Inflammatory macrophage (primary cell): ENCODE data around the gene CLPX.
"Not testable (repeated sequence)": the region's sequence is repeated elsewhere in the genome, so short reads cannot be mapped to it uniquely, and the experiment has no call there.

Experiments used
- DNase-seq, 2 donors: peaks; one replicate each; pipeline ENCODE4 v3.0.0-alpha.2; 2020 to 2022

CLPX gene

GRCh38 chr15:65204931-65205660 lies 20.0 kb upstream of the CLPX start:
- DNase-seq, result no peak

- DNase-seq, result no peak
Measured at GRCh38 chr15:65204236-65204930, 19.2 kb upstream of the CLPX start.

- DNase-seq, result no peak
Measured at GRCh38 chr15:65201918-65202317, 16.8 kb upstream of the CLPX start.

GRCh38 chr15:65198571-65198970 lies 13.4 kb upstream of the CLPX start:
- DNase-seq, result no peak

- no peak for DNase-seq
Measured at GRCh38 chr15:65197337-65197645, 12.1 kb upstream of the CLPX start.

- peak in 1 of 2 donors; percentile 19 for DNase-seq
Measured at GRCh38 chr15:65196637-65197336, 11.6 kb upstream of the CLPX start.

- no peak for DNase-seq
Measured at GRCh38 chr15:65195548-65195923, 10.4 kb upstream of the CLPX start.

GRCh38 chr15:65194826-65195547 lies 9.8 kb upstream of the CLPX start:
- DNase-seq, result no peak

GRCh38 chr15:65192016-65192415 lies 6.9 kb upstream of the CLPX start:
- no peak for DNase-seq

GRCh38 chr15:65189102-65189740 lies 4.1 kb upstream of the CLPX start:
- peak; percentile 19 to 41 for DNase-seq

- not testable (repeated sequence) for DNase-seq
Measured at GRCh38 chr15:65188472-65188871, 3.3 kb upstream of the CLPX start.

- DNase-seq, result peak; percentile 48 to 74
Measured at GRCh38 chr15:65184305-65184867, 756 bp downstream of the CLPX start.

- DNase-seq, result no peak
Measured at GRCh38 chr15:65183865-65184159, 1.3 kb downstream of the CLPX start.

GRCh38 chr15:65182538-65182937 lies 2.6 kb downstream of the CLPX start:
- DNase-seq, result no peak

- DNase-seq, result not testable (repeated sequence)
Measured at GRCh38 chr15:65181582-65182353, 3.4 kb downstream of the CLPX start.

GRCh38 chr15:65180167-65180566 lies 5.0 kb downstream of the CLPX start:
- DNase-seq, result no peak

GRCh38 chr15:65177901-65178300 lies 7.2 kb downstream of the CLPX start:
- no peak for DNase-seq

GRCh38 chr15:65176056-65176455 lies 9.1 kb downstream of the CLPX start:
- DNase-seq, result no peak

GRCh38 chr15:65175511-65175910 lies 9.6 kb downstream of the CLPX start:
- DNase-seq, result no peak

- no peak for DNase-seq
Measured at GRCh38 chr15:65174509-65174908, 10.6 kb downstream of the CLPX start.

GRCh38 chr15:65172531-65172930 lies 12.6 kb downstream of the CLPX start:
- DNase-seq, result no peak

- no peak for DNase-seq
Measured at GRCh38 chr15:65171428-65171827, 13.7 kb downstream of the CLPX start.
